SK-N-SH (cell line): ENCODE measurements around the gene NIPAL1.

Source experiments
- CTCF ChIP-seq: fragments of 200-600 bp; sonication (generic); IDR thresholded peaks from 2 replicates; pipeline ENCODE4 v1.6.1; 2017; ENCODE audit warnings: antibody characterized with exemption, mild to moderate bottlenecking, moderate library complexity
- ELF1 ChIP-seq: IDR thresholded peaks from 2 replicates; pipeline ENCODE4 v1.4.0; 2012
- JUND ChIP-seq: IDR thresholded peaks from 2 replicates; pipeline ENCODE4 v1.4.0; 2012
- MAX ChIP-seq: IDR thresholded peaks from 2 replicates; pipeline ENCODE4 v1.4.0; 2012; ENCODE audit warnings: low read depth
- NFIC ChIP-seq: IDR thresholded peaks from 2 replicates; pipeline ENCODE4 v1.4.0; 2012; ENCODE audit warnings: borderline replicate concordance
- POLR2AphosphoS5 ChIP-seq: IDR thresholded peaks from 2 replicates; pipeline ENCODE4 v1.6.1; 2012; ENCODE audit warnings: low read depth, low read length
- REST ChIP-seq: IDR thresholded peaks from 2 replicates; pipeline ENCODE4 v1.6.1; 2012; ENCODE audit warnings: mild to moderate bottlenecking, low read depth, low read length, moderate library complexity
- RFX5 ChIP-seq: IDR thresholded peaks from 2 replicates; pipeline ENCODE4 v1.6.1; 2012; ENCODE audit warnings: mild to moderate bottlenecking, improper control_type of control experiment, low read length
- RXRA ChIP-seq: IDR thresholded peaks from 2 replicates; pipeline ENCODE4 v1.4.0; 2012; ENCODE audit warnings: low read depth, mild to moderate bottlenecking, borderline replicate concordance
- SIN3A ChIP-seq: IDR thresholded peaks from 2 replicates; pipeline ENCODE4 v1.6.1; 2012; ENCODE audit warnings: low read depth, mild to moderate bottlenecking, low read length, moderate library complexity, borderline replicate concordance
- TEAD4 ChIP-seq: IDR thresholded peaks from 2 replicates; pipeline ENCODE4 v1.4.0; 2012; ENCODE audit warnings: mild to moderate bottlenecking, borderline replicate concordance; ENCODE audit not compliant: insufficient read depth
- YY1 ChIP-seq: IDR thresholded peaks from 2 replicates; pipeline ENCODE4 v1.4.0; 2012; ENCODE audit warnings: low read depth, mild to moderate bottlenecking

- TF ChIP-seq CTCF: no peak
- TF ChIP-seq JUND: no peak
- no peak for TF ChIP-seq RXRA
- TF ChIP-seq POLR2AphosphoS5: no peak
- TF ChIP-seq TEAD4: no peak
- TF ChIP-seq MAX: no peak
- no peak for TF ChIP-seq REST
- no peak for TF ChIP-seq RFX5
- no peak for TF ChIP-seq NFIC
- TF ChIP-seq SIN3A: no peak
- TF ChIP-seq YY1: no peak
- TF ChIP-seq ELF1: no peak
Observed at GRCh38 chr4:48051078-48051477, 34.5 kb downstream of the NIPAL1 start.
